ENCODE data around the gene NKD2. TPM values are rescaled to one million over a fixed set of nuclear protein-coding genes. Genes with fewer than 3 reads are reported as not detected.

Gene NKD2
- polyA plus RNA-seq, 1 of the 3 experiments (the other 2 are of a cell fraction), result not detected

- H2AFZ ChIP-seq (ENCODE audit: low read depth), result no peak overlapping the region
- no peak for DNase-seq
- H3K4me3 ChIP-seq (ENCODE audit: low read depth in 2 of 2, low read length in 1 of 2), result no peak overlapping the region
- no peaks in the 10 kb centered on the region for H3K9me3 ChIP-seq
- H3K4me1 ChIP-seq (ENCODE audit: control insufficient read depth in 1 of 2, insufficient read depth in 2 of 2, low read depth in 1 of 2, low read length in 1 of 2), result no peaks in the 10 kb centered on the region
- 54% methylated on average over 7 of the region's 7 CpGs for WGBS (ENCODE audit: low lambda C conversion rate)
- no peaks in the 10 kb centered on the region for H3K9me2 ChIP-seq
- H4K20me1 ChIP-seq (ENCODE audit: insufficient read depth), result no peaks in the 10 kb centered on the region
- H3K27me3 ChIP-seq (ENCODE audit: insufficient read depth), result no peaks in the 10 kb centered on the region
- H3K27ac ChIP-seq (ENCODE audit: low read depth in 2 of 2, low read length in 1 of 2), result no peak overlapping the region
- CTCF ChIA-PET, result no interaction called here
- H3K36me3 ChIP-seq (replicated peaks in 1 of 2; ENCODE audit: control insufficient read depth in 1 of 2, insufficient read depth in 2 of 2, low read length in 1 of 2), result no peaks in the 10 kb centered on the region
- POLR2A ChIA-PET, result no interaction called here
- no peak overlapping the region for H3K4me2 ChIP-seq
- no peaks in the 10 kb centered on the region for H3K79me2 ChIP-seq (ENCODE audit: insufficient read depth)
- TF ChIP-seq ZBTB33 (IDR thresholded peaks at IDR 0.05; ENCODE audit: borderline replicate concordance, low read depth) (no peak), FOSL2 (IDR thresholded peaks at IDR 0.05; ENCODE audit: borderline replicate concordance, low read depth) (no peak), CTCF (IDR thresholded peaks at IDR 0.05) (no peak), CHD2 (IDR thresholded peaks at IDR 0.05; ENCODE audit: low read length, partially characterized antibody) (no peak), RFX5 (IDR thresholded peaks at IDR 0.05; ENCODE audit: low read length) (no peak), IRF3 (IDR thresholded peaks at IDR 0.05; ENCODE audit: low read depth, low read length) (no peak), JUND (IDR thresholded peaks at IDR 0.05) (no peak), YY1 (IDR thresholded peaks at IDR 0.05; ENCODE audit: low read depth) (no peak), EZH2phosphoT487 (IDR thresholded peaks at IDR 0.05; ENCODE audit: borderline replicate concordance, low read depth) (no peak), SIN3A (IDR thresholded peaks at IDR 0.05; ENCODE audit: borderline replicate concordance, low read depth, low read length) (no peak), POLR2AphosphoS5 (IDR thresholded peaks at IDR 0.05; ENCODE audit: low read depth, low read length) (no peak), TCF12 (IDR thresholded peaks at IDR 0.05) (no peak), USF2 (IDR thresholded peaks at IDR 0.05; ENCODE audit: borderline replicate concordance, low read depth, low read length) (no peak)
- H3K9ac ChIP-seq, result no peak overlapping the region
- H3F3A ChIP-seq (replicated peaks; ENCODE audit: insufficient read depth), result no peaks in the 10 kb centered on the region
Measured at GRCh38 chr5:1042626-1043025, 34.0 kb downstream of the NKD2 start.
